B cell (primary cell): Measurements from ENCODE around the gene SGSH. TPM values are rescaled to one million over a fixed set of nuclear protein-coding genes. Genes with fewer than 3 reads are reported as not detected.
A peak's percentile ranks its signal among the peaks of the same experiment; 100 is the strongest.

Experiments
- ATAC-seq: fragments of 200-7000 bp; cut with Tn5 transposase; one replicate; pipeline ENCODE4 v1.10.0; 2021; ENCODE audit warnings: low read depth, mild to moderate bottlenecking, moderate number of reproducible peaks, moderate library complexity
- CTCF ChIA-PET: fragments of 350-600 bp; sonication (Branson Sonifier 250); formaldehyde crosslinking; loops from one replicate; lab custom pipeline; 2021; ENCODE audit warnings: antibody characterized with exemption, inconsistent platforms; lab: Charles Lee
- POLR2A ChIA-PET: fragments of 350-600 bp; sonication (Branson Sonifier 250); formaldehyde crosslinking; loops from one replicate; lab custom pipeline; 2021; ENCODE audit warnings: antibody characterized with exemption; lab: Charles Lee
- DNase-seq: peaks from one replicate; pipeline ENCODE4 v3.0.0; 2013
- H2AFZ ChIP-seq: 2 replicates; pipeline ENCODE4 v1.6.1; 2012; ENCODE audit warnings: mild to moderate bottlenecking, low read depth, low read length; ENCODE audit not compliant: insufficient read depth, poor library complexity, severe bottlenecking
- H3K27ac ChIP-seq, 2 donors: 1 replicate in 1 of 2; 2 replicates in 1 of 2; pipeline ENCODE4 v1.5.1; 2012 to 2013; ENCODE audit warnings: low read length in 2 of 2, mild to moderate bottlenecking in 2 of 2, moderate library complexity in 1 of 2
- H3K27me3 ChIP-seq, 4 experiments: fragments of 200-600 bp in 1 of 4; sonication (generic) in 1 of 4; replicated peaks in 1 of 4; 1 replicate in 2 of 4; 2 replicates in 2 of 4; pipeline versions ENCODE4 v1.6.1 to v1.7.0; 2013 to 2016; ENCODE audit warnings: low read length in 3 of 4, mild to moderate bottlenecking in 2 of 4, mixed read lengths in 1 of 4, moderate library complexity in 1 of 4; ENCODE audit not compliant: insufficient read depth in 4 of 4, control insufficient read depth in 3 of 4; ENCODE audit errors: control extremely low read depth in 1 of 4
- H3K36me3 ChIP-seq, 2 experiments: replicated peaks in 1 of 2; 1 replicate in 1 of 2; 2 replicates in 1 of 2; pipeline versions ENCODE4 v1.6.1 to v1.7.1; 2013; ENCODE audit warnings: low read length in 1 of 2; ENCODE audit not compliant: insufficient read depth in 2 of 2, control insufficient read depth in 1 of 2; ENCODE audit errors: control extremely low read depth in 1 of 2, extremely low read depth in 1 of 2
- H3K4me1 ChIP-seq, 2 donors: fragments of 200-600 bp in 1 of 2; sonication (generic) in 1 of 2; 1 replicate in 1 of 2; 2 replicates in 1 of 2; pipeline versions ENCODE4 v1.5.1 to v1.6.1; 2013 to 2017; ENCODE audit warnings: low read length in 2 of 2; ENCODE audit not compliant: control insufficient read depth in 2 of 2, insufficient read depth in 2 of 2
- H3K4me2 ChIP-seq: replicated peaks from 2 replicates; pipeline ENCODE3; 2012; ENCODE audit warnings: mild to moderate bottlenecking, low read depth, low read length; ENCODE audit not compliant: poor library complexity, severe bottlenecking
- H3K4me3 ChIP-seq, 5 experiments: fragments of 200-600 bp in 1 of 5; sonication (generic) in 1 of 5; 1 replicate in 3 of 5; 2 replicates in 2 of 5; pipeline versions ENCODE4 v1.5.1 to v1.7.0; 2011 to 2016; ENCODE audit warnings: low read length in 4 of 5, mild to moderate bottlenecking in 4 of 5, low read depth in 2 of 5, control low read depth in 1 of 5, moderate library complexity in 1 of 5; ENCODE audit not compliant: insufficient read depth in 1 of 5; ENCODE audit errors: control extremely low read depth in 1 of 5, extremely low read depth in 1 of 5
- H3K79me2 ChIP-seq: fragments of 200-600 bp; sonication (generic); one replicate; pipeline ENCODE4 v1.6.0; 2016; ENCODE audit warnings: low read length; ENCODE audit not compliant: control insufficient read depth, insufficient read depth
- H3K9ac ChIP-seq: fragments of 200-600 bp; sonication (generic); 2 replicates; pipeline ENCODE4 v1.6.1; 2017; ENCODE audit warnings: mild to moderate bottlenecking, low read length, moderate library complexity
- H3K9me3 ChIP-seq, 3 donors: one replicate each; pipeline versions ENCODE4 v1.6.1 to v1.7.1; 2013; ENCODE audit warnings: low read length in 2 of 3; ENCODE audit not compliant: control insufficient read depth in 2 of 3, insufficient read depth in 1 of 3; ENCODE audit errors: control extremely low read depth in 1 of 3
- H4K20me1 ChIP-seq: 2 replicates; pipeline ENCODE4 v1.6.0; 2012; ENCODE audit warnings: mild to moderate bottlenecking, low read length; ENCODE audit not compliant: insufficient read depth, control insufficient read depth, poor library complexity, severe bottlenecking
- H3K27ac Mint-ChIP-seq: one replicate; pipeline ENCODE4 v1.8.0; 2021; ENCODE audit warnings: mixed read lengths
- H3K27me3 Mint-ChIP-seq: one replicate; pipeline ENCODE4 v1.8.0; 2021; ENCODE audit warnings: mixed read lengths
- H3K4me1 Mint-ChIP-seq: one replicate; pipeline ENCODE4 v1.8.0; 2021; ENCODE audit warnings: mixed read lengths
- H3K4me3 Mint-ChIP-seq: one replicate; pipeline ENCODE4 v1.8.0; 2021; ENCODE audit warnings: mixed read lengths
- H3K9me3 Mint-ChIP-seq: one replicate; pipeline ENCODE4 v1.8.0; 2022; ENCODE audit warnings: mixed read lengths; ENCODE audit not compliant: insufficient read depth
- CTCF ChIP-seq: fragments of 200-600 bp; IDR thresholded peaks from one replicate; pipeline ENCODE4 v1.8.0; 2022; ENCODE audit warnings: antibody characterized with exemption, mild to moderate bottlenecking
- EZH2 ChIP-seq: IDR thresholded peaks from 2 replicates; pipeline ENCODE4 v1.6.1; 2012; ENCODE audit warnings: borderline replicate concordance, low read depth, mild to moderate bottlenecking, moderate library complexity, low read length; ENCODE audit not compliant: insufficient read depth, poor library complexity, severe bottlenecking
- WGBS: methylation state at CpG from one replicate; pipeline ENCODE4 v1.1.5; 2013; ENCODE audit warnings: missing lambda C conversion rate; ENCODE audit not compliant: insufficient coverage; 5-methylcytosine and 5-hydroxymethylcytosine counted together
- intact Hi-C: fragments of 100-400 bp; cut with micrococcal nuclease; formaldehyde crosslinking; loops from one replicate; pipeline ENCODE4 v1.10.0; 2022
- polyA plus RNA-seq: library from polyadenylated mRNA; depleted of rRNA; stranded (reverse); fragments of >200 nt; gene quantifications from 2 replicates; pipeline ENCODE4 v1.2.3, GENCODE V29; 2012
- total RNA-seq, 2 donors: library from RNA; stranded (reverse); fragments of 120-200 nt in 1 of 2; gene quantifications; 1 replicate in 1 of 2; 2 replicates in 1 of 2; pipeline versions ENCODE4 v1.2.3 to v1.2.4, GENCODE V29; 2013 to 2022

The SGSH gene
- total and polyA plus RNA-seq, 2 donors (not counting 1 experiment from before 2014, with no cell fraction given): 44.5 to 83.7 TPM

DNA sequence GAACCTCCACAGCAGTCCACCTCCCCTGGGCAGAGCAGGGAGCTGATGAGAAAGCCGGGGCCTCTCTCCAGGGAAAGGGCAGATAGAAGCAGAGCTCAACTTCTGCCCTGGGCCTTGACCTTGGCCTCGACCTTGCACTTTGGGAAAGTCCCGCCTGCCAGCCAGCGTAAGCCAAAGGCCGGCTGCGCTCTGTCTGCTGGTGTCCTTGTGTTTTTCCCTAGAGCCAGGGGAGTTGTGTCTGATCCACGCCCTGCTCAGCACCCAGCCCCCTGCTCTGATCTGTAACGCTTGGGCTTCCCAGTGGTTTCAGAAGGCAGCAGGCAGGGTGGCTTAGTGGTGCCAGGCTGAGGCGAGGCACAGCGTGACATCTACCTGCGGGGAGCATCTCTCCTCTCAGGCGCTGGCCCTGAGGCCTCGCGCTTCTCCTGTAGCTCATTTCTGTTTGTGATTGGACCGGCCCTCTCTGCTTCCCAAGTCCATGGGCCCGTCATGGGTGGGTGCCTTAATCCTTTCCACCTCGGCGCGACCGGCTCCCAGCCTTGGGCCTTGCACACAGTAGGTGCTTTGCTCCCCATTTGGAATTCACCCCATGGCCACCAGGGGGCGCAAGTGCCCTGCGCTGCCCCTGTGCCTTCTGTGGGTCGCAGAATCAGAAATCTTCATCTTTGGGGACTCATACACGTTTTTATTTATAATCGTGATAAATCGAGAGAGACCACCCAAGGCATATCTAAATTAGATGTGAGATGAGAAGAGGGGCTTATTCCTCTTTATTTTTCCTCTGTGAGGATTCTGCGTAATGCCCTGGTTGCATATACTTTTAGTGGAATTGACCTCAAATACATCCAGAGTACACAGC, 24.2 kb downstream of the SGSH start:
- H3K4me3 Mint-ChIP-seq: no peak overlapping the region
- CTCF ChIA-PET: interaction anchor here (0.6 to 4.7 kb wide), 29 partner anchors 11 to 919 kb away, joined by 3 to 55 read pairs (median 4); partner anchors contain the start of genes SGSH and SLC26A11
- Histone ChIP-seq H3K4me2 (no peak overlapping the region), H3K27ac (no peak overlapping the region), H3K9ac (no peak overlapping the region), H3K27me3 (peaks cover 0 to 11% (median 0%) of the 10 kb centered on the region in 4 experiments), H3K79me2 (no peaks in the 10 kb centered on the region), H3K4me1 (no peaks in the 10 kb centered on the region), H3K36me3 (no peaks in the 10 kb centered on the region), H2AFZ (no peak overlapping the region), H3K4me3 (no peak overlapping the region), H3K9me3 (peaks cover 0 to 9% (median 0%) of the 10 kb centered on the region in 3 donors), H4K20me1 (no peaks in the 10 kb centered on the region)
- no peak overlapping the region for H3K27ac Mint-ChIP-seq
- TF ChIP-seq EZH2 (no peak), CTCF (peak; percentile 99)
- POLR2A ChIA-PET: no interaction called here
- no peaks in the 10 kb centered on the region for H3K4me1 Mint-ChIP-seq
- H3K9me3 Mint-ChIP-seq: no peaks in the 10 kb centered on the region
- peaks cover 16% of the 10 kb centered on the region for H3K27me3 Mint-ChIP-seq
- 76% methylated on average over 23 of the region's 27 CpGs for WGBS
- peak; percentile 74 for DNase-seq
- intact Hi-C loops: loop anchor here (1.0 kb wide), 1 partner anchor 57 kb away; no protein-coding TSS in a partner anchor
- peak; percentile 24 for ATAC-seq

GRCh38 chr17:80195141-80195540, 25.0 kb downstream of the SGSH start:
- WGBS: 93% methylated on average over 14 of the region's 14 CpGs
- H3K4me2 ChIP-seq: no peak overlapping the region
- H3K4me3 ChIP-seq: no peak overlapping the region
- CTCF ChIA-PET: interaction anchor here (0.8 to 4.7 kb wide), 16 partner anchors 12 to 918 kb away, joined by 3 to 55 read pairs (median 4); no protein-coding TSS in a partner anchor
- Mint-ChIP-seq H3K4me3 (no peak overlapping the region), H3K4me1 (no peaks in the 10 kb centered on the region), H3K9me3 (no peaks in the 10 kb centered on the region), H3K27ac (no peak overlapping the region), H3K27me3 (peaks cover 16% of the 10 kb centered on the region)
- no peaks in the 10 kb centered on the region for H4K20me1 ChIP-seq
- TF ChIP-seq EZH2 (no peak), CTCF (no peak)
- H3K9me3 ChIP-seq: peaks cover 0 to 9% (median 0%) of the 10 kb centered on the region in 3 donors
- DNase-seq: no peak
- no peak overlapping the region for H3K9ac ChIP-seq
- ATAC-seq: no peak
- intact Hi-C loops: no loop called here
- H3K36me3 ChIP-seq: no peaks in the 10 kb centered on the region
- peaks cover 0 to 11% (median 0%) of the 10 kb centered on the region in 4 experiments for H3K27me3 ChIP-seq
- H3K79me2 ChIP-seq: no peaks in the 10 kb centered on the region
- H3K27ac ChIP-seq: no peak overlapping the region
- no peaks in the 10 kb centered on the region for H3K4me1 ChIP-seq
- POLR2A ChIA-PET: no interaction called here
- H2AFZ ChIP-seq: no peak overlapping the region
